Fibroblast of skin of abdomen (primary cell): ENCODE data around the gene RNF214.

Source experiments
- DNase-seq: peaks from one replicate; pipeline ENCODE4 v3.0.0-alpha.2; 2013

Gene RNF214

DNA sequence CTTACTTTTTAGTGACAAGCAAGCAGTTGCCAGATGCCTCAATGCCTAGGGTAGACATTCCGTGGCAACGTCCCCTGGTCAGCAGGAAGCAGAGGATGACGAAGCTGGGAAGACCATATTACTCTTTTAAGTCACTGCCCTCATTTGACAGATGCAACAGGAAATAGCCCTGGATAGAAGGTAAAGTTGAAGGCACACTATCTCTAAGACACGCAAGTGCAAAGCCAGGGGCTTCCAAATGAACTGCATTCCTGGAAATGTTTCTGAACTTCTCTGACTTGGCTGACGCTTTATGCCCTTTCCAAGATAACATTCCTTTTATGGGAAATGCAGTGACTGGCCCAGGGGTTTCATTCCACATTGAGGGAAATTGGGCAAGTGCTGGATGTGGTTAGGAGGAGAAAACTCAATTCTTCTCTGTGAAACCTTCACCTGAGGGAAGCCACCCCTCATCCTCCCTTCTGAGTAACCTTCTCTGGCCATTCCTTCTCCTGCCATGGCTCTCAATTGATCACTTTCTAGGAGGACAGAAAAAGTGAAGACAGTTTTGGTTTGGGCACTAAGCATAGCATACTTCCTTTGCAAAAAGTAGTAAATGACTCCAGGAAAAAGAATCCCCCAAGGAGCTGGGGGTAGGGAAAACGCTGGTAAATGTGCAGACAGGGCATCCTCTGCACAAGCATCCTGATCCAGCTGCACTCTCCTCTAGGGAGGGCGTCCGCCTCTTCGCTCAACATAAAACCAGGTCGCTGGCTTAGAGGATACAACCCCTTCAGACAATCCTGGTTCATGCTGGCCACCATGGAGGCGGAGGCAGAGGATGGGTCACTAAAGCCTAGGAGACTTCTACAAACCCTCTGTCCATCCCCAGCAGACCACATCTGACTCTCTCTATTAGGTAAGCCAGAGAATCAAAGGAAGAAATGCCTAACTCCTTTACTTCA, 15.1 kb upstream of the RNF214 start:
- peak; percentile 80 for DNase-seq

DNA sequence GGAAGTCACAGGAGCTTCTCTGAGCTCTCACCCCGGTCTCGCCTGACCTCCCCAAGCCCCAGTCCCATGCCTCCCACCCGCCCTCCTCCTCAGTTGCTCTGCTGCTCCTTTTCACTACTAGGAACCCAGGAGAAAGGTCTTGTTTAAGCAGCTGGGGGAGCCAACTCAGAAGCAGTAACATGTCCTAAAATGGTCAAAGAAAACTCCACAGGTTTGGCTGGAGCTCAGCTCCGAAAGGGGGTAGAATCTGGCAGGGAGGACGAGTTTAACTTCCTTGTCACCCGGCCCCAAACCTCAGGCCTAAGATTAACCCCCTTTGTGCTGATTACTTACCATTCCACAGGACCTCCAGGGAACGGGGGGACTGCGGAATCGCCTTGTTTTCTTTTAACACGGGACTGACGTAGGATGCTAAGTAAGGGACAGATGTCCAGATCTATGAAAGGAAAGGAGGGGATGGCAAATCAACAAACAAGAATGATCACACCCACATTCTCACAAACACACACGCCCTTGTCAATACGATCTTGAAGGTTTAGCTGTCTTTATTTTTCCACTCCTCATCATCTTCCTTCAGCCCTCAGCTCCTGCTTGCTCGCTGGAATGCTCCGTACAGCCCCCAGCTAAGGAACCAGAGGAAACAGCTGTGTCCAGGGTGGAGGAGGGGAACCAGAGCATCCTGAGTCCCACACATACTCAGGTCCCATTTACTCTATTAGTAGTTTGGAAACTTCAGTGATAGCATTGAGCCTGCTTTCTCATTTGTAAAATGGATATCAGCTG, 14.1 kb upstream of the RNF214 start:
- peak; percentile 71 for DNase-seq

DNA sequence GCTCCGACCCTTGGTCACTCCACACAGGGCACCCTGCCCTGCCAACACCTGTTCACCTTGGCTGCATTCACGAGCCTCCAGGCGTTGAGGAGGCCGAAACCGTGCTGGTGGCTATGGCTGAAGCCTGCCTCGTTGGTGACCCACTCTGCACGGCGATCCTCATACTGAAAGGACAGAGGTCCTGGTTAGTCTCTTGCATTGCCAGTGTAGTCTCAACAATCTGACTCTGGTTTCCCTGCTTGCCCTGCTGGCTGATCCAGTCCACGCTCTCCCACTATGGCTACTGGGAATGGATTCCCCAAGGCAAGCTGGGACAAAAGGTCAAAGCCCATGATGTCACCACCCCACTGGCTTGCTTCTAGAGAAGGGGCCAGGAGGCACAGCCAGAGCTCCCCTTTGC, 13.5 kb upstream of the RNF214 start:
- no peak for DNase-seq

GRCh38 chr11:117219455-117219854, 13.0 kb upstream of the RNF214 start:
- DNase-seq = no peak

DNA sequence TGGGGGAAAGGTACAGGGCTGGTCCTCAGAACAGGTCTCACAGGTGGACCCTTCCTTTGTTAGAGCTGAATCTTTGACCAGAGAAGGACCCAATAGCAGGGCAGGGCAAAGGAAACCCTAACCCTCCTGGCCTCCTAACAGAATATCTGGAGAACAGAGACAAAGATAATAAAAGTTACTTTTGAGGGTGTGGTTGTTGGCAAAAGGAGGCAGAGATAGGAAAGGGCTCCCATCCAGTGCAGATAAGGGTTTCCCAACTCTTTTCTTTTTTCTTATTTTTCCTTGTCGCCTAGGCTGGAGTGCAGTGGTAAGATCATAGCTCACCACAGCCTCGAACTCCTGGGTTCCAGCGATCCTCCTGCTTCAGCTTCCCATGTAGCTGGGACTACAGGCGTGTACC, 12.5 kb upstream of the RNF214 start:
- no peak for DNase-seq

GRCh38 chr11:117220568-117220967, 11.9 kb upstream of the RNF214 start:
- no peak for DNase-seq

DNA sequence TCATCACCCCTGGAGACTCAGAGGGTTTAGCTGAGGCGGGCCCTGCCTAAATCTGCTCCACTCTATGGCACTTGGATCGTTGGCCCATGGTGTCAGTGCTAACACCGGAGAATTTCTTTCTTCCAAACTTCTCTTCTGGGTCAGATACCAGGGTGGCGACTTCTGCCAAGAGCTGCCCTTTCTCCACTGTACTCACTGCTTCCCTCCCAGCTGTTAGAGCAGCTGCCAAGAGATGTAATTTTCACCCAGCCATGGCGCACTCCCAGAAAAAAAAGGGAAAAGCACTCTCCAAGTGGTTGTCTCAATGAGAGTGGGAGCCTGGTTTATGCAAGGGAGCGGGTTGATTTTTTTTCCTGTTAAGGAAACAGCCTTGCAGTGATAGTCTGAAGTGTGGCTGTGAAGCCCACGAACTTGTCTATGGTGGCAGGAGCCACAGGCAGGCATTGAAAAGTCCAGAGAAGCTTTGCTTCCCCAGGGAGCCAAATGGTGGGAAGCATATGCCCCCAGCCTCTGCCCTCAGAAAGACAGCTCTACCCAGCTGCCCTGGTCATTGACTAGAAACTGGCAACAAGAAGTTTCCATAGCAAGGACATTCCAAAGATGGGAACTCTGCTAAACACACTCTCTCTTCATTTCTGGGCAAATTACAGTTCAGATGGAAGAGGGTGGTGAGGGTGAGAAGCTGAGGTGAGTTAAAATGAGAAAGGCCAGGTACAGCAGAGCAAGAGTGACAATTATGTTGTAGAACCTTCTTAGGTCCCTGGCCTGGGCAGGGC, 11.3 kb upstream of the RNF214 start:
- DNase-seq = no peak

DNA sequence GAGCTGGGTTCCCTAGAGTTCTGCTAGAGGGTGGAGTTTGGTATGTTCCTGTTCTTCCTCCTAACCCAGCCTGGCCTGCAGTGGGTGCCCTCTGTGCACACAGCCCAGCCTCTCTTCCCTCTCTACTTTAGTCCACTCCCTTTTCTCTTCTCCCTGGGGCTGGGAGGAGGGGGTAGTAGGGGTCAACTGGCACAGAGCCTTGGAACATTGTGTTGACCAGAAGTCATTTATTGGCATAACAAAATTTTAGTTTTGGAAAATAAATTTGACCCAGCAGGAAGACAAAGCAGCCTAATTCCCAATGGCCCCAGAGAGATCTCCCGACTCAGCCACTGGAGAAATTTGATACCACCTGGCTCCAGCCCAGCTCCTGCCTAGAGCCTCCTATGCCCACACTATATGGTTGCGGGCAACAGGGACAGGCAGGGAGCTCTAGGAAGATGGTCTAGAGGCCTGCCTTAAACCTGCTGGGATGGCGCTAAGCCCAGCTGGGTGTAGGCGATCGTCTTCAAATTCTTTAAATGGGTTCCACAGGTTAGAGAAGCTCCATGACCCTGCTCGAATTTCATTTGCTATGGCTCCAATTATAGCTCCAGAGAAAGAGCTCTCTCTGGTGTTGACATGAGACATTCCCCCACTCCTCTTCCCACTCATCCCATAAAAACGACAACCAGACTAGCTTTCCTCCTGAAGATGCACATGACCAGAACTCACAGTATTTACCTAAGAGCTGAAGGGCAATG, 10.5 kb upstream of the RNF214 start:
- DNase-seq = peak; percentile 58

- DNase-seq = no peak
Observed at GRCh38 chr11:117222991-117223740, 9.3 kb upstream of the RNF214 start.

- no peak for DNase-seq
Observed at GRCh38 chr11:117223741-117224689, 8.5 kb upstream of the RNF214 start.

DNA sequence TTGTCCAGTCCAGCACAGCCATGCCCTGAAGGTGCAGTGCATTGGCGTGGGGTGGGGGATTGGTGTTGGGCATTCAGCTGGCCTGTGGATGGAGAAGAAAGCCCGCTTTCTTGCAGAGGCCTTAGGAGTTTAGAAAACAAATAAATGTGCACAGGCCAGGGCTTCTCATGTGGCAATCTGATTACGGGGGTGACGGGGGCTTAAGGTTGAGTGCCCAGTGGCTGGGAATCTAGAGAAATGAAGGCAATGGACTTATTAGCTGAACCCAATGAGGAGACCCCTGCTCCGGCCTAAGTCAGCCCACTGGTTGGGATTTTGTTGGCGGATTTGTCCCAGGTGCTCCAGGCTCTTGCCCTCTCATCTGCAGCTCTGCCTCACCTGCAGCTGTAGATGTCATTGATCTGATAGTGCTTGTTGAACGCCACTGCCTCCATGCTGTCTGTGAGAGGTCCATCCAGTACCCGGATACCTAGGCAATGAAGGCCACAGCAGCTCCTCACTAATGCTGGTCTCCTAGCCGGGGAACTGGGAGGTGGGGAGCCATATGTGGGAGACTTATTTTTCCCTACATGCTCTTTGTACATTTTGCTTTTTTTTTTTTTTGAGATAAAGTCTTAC, 6.8 kb upstream of the RNF214 start:
- no peak for DNase-seq

DNA sequence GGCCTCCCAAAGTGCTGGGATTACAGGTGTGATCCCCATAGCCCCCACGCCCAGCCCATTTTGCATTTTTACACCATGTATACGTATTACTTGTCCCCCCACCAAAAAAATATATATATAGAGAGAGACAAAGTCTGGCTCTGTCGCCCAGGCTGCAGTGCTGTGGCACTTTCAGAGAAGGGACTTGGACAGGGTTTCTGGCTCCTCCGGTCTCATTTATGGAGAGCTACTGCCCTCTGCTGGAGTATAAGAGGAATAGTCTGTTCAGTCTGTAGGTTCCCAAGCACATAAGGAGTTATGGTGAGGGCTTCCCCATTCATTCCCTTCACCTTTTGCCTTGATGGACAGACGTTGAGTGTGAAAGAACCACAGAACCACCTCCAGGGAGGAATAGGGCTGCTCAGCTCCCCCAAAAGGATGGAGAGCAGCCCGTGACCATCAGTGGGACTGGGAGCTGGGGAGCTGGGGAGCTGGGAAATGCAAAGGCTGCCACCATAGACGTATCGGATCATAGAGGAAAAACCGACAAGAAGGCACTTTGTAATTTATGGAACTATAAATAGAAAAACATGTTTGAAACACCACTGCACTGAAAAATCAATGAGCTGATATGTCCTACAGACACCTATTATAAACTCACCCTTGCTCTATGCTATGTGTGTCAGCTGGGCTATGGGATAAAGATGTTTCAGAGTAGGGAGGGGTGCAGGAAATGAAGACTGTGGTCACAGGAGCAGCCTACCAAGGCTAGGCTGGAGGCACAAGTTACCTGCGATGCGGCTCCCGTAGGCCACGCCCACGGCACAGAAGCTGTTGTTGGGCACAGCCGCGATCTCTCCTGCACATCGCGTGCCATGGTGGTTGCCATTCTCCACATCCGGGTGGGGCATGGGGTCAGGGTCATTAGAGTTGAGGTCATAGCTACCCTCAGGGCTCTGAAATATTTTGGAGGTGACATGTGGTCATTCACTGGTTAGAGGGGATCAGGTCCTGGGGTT, 5.8 kb upstream of the RNF214 start:
- peak; percentile 74 for DNase-seq

GRCh38 chr11:117228091-117228490, 4.4 kb upstream of the RNF214 start:
- no peak for DNase-seq

DNA sequence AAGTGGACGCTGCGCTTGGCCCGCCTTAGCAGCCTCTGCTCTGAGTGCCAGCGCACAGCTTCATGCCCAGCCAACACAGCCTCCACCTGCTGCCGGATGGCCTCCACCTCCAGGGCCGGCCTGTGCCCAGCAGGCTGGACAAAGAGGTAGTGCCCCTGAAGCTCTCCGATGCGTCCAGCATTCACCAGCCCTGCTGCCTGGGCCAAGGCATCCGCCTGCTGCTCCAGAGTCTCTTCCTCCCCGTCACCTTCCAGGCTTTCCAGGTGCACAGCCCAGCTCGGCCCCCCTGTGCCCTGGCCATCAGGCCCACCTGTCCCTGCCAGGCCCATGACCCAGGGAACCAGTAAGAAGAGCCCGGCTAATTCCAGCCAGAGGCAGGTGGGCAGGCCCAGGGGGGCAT, 3.1 kb upstream of the RNF214 start:
- DNase-seq = no peak

- DNase-seq = no peak
Observed at GRCh38 chr11:117229931-117230285, 2.6 kb upstream of the RNF214 start.

- DNase-seq = no peak
Observed at GRCh38 chr11:117230286-117230961, 2.0 kb upstream of the RNF214 start.

DNA sequence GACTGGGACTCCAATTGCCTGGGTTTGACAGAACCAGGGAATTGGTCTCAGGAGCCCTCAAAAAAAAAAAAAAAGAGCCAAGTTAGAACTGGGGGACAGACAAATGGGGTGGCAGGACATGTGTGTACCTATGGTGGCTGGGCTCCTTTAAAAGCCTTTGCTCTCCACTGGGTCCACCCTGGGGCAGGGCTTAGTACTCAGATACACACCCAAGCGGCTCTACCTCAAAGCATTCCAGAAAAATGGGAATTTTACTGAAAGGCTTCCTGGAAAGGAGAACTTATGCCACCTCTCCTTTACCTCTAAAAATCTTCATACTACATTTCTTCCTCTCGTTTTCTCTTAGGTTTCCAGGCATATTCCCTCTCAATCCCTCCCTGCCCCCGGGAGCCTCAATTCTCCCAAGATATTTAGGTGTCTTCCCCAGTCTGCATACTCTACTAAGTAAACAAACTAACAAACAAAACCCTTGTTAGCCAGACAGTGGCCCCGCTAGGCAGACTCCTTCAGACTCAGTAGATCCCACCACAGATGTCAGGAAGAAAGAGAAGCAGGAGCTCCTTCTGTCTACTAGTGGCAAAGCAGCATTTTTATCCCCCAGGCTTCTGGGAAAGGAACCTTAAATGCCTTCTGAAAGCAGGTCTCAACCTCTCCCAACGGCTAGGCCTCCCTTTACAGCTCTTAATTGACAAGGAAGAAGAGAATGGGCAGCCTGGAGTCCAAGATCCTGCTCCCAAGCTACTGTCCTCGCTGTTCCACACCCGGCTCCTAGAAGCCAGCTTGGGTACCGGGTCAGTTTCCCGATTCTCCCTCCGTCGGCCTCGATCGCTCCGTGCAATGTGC, 1.3 kb upstream of the RNF214 start:
- DNase-seq = no peak
